ENCODE results near the gene TWIST2.

Gene TWIST2

DNA sequence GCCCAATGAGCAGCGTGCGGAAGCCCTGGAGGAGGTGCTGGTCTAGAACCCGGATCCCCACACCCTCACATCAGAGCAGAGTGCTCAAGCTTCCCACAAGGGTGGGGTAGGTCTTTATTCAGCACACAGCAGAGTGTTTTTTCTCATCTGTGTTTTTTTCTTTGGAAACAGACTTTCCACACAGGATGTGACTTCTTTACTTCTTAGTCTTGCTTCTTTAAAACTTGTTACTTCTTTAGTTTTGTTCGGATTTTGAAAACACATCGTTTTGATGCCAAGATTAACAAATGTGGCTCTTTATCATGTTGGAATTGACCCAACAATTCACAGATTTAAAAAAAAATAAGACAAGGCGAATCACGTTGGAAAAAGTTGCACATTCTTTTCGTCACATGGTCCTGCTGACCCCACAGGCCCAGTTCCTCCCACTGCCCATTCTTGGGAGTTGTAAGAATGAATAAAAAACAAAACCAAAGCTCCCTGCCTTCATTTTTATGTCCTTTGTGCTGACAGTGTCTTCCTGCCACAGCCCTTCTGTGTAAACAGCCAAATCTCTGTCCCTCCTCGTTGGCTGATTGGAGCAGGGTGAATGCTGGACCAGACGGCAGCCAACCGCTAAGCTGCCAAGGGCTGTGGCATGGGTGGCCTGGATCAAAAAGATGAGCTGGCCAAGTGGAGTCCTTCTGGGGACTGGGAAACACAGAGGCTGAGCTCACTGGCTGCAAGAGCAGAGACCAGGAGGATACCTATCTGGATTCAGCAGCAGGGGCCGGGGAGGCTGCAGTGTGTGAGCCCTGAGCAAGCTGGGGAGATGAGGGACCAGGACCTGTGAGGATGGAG is 81.6 kb downstream of the TWIST2 start:
- DNase-seq (ENCODE audit: low spot score), result no peak
- TF ChIP-seq, protein P1, sequence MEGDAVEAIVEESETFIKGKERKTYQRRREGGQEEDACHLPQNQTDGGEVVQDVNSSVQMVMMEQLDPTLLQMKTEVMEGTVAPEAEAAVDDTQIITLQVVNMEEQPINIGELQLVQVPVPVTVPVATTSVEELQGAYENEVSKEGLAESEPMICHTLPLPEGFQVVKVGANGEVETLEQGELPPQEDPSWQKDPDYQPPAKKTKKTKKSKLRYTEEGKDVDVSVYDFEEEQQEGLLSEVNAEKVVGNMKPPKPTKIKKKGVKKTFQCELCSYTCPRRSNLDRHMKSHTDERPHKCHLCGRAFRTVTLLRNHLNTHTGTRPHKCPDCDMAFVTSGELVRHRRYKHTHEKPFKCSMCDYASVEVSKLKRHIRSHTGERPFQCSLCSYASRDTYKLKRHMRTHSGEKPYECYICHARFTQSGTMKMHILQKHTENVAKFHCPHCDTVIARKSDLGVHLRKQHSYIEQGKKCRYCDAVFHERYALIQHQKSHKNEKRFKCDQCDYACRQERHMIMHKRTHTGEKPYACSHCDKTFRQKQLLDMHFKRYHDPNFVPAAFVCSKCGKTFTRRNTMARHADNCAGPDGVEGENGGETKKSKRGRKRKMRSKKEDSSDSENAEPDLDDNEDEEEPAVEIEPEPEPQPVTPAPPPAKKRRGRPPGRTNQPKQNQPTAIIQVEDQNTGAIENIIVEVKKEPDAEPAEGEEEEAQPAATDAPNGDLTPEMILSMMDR (IDR thresholded peaks at IDR 0.05; ENCODE audit: extremely low read depth, insufficient read depth, missing control alignments), result no peak
- in situ Hi-C loops (cut with MboI; ENCODE audit: low pct_unique_long_range_greater_than_20kb, low sequenced_read_pairs, unreplicated experiment), result no loop called here

DNA sequence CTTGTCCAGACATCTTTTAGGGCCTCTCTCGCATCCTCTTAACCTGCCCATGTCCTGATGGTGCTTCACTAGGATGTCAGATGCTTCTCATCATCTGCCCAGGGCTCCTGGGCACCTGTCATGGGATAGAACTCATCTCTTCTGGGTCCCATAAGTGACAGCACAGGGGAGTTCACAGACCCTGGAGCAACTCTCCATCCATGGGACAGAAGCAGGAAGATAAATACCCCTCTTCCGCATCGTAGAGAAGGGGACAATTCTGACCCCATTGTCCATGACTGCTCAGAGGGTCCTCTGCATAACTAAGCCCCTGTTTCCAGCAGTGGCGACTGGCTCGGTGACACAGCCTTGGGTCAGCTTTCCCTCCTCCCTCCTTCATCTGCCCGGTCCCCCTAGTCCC is 82.3 kb downstream of the TWIST2 start:
- no peak for DNase-seq (ENCODE audit: low spot score)
- in situ Hi-C loops (cut with MboI; ENCODE audit: low pct_unique_long_range_greater_than_20kb, low sequenced_read_pairs, unreplicated experiment), result no loop called here
- TF ChIP-seq, protein P1 (IDR thresholded peaks at IDR 0.05; ENCODE audit: extremely low read depth, insufficient read depth, missing control alignments), result no peak

GRCh38 chr2:238936162-238937052 is 88.5 kb downstream of the TWIST2 start:
- TF ChIP-seq, protein P1 (IDR thresholded peaks at IDR 0.05; ENCODE audit: extremely low read depth, insufficient read depth, missing control alignments), result no peak
- in situ Hi-C loops (cut with MboI; ENCODE audit: low pct_unique_long_range_greater_than_20kb, low sequenced_read_pairs, unreplicated experiment), result no loop called here
- DNase-seq (ENCODE audit: low spot score), result no peak

- TF ChIP-seq, protein P1 (IDR thresholded peaks at IDR 0.05; ENCODE audit: extremely low read depth, insufficient read depth, missing control alignments), result no peak
- in situ Hi-C loops (cut with MboI; ENCODE audit: low pct_unique_long_range_greater_than_20kb, low sequenced_read_pairs, unreplicated experiment), result no loop called here
- DNase-seq (ENCODE audit: low spot score), result no peak
Measured at GRCh38 chr2:238938003-238938400, 90.1 kb downstream of the TWIST2 start.

DNA sequence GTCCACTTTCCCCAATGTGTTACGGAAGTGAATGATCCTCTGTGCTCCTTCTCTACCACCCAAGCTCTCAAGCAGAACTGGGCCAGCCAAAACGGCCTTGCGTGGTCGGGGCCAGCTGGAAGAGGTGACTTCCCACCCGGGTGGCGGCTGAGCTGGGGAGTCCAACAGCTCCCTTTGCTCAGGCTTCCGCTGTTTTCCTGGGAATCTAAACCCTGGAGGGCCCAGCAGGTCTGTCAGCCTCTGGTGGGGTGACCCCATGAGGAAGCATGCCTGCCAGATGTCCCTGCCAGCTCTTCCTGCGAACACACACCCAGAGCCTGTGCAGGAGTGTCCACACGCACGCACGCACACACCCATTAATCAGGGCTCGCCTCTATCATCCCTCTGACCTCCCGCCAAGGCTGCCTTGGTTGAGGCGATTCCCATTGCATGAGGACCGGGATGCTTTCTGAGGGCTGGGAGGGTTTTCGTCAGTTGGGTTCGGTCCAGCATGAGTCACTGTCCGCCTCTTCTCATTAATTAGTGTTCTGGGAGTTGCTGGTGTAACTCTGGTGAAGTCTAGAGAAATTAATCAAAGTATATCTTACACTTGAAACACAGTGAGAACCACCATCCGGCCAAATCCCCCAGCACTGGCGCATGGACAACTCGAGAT is 90.6 kb downstream of the TWIST2 start:
- DNase-seq (ENCODE audit: low spot score), result no peak
- TF ChIP-seq, protein P1 (IDR thresholded peaks at IDR 0.05; ENCODE audit: extremely low read depth, insufficient read depth, missing control alignments), result no peak
- in situ Hi-C loops (cut with MboI; ENCODE audit: low pct_unique_long_range_greater_than_20kb, low sequenced_read_pairs, unreplicated experiment), result no loop called here

- in situ Hi-C loops (cut with MboI; ENCODE audit: low pct_unique_long_range_greater_than_20kb, low sequenced_read_pairs, unreplicated experiment), result no loop called here
- TF ChIP-seq, protein P1 (IDR thresholded peaks at IDR 0.05; ENCODE audit: extremely low read depth, insufficient read depth, missing control alignments), result no peak
- DNase-seq (ENCODE audit: low spot score), result no peak
Measured at GRCh38 chr2:238939074-238939473, 91.2 kb downstream of the TWIST2 start.
